ENCODE data around the gene ZC2HC1B.

Gene ZC2HC1B

GRCh38 chr6:143864234-143864633 is at the start of gene ZC2HC1B:
Gene ZC2HC1B, plus strand, starts transcription at chr6:143864474. Its CDS starts 66 bp downstream, at chr6:143864540.
- H3K4me1 ChIP-seq (ENCODE audit: control insufficient read depth in 2 of 2, insufficient read depth in 2 of 2, low read length in 2 of 2), result no peaks in the 10 kb centered on the region

GRCh38 chr6:143817621-143818020 is 46.7 kb upstream of the ZC2HC1B start:
- Histone ChIP-seq H3K4me3 (ENCODE audit: low read length in 2 of 2) (no peak overlapping the region), H3K9me3 (ENCODE audit: control insufficient read depth in 2 of 2, low read length in 2 of 2) (no peaks in the 10 kb centered on the region), H3K4me1 (ENCODE audit: control insufficient read depth in 2 of 2, insufficient read depth in 2 of 2, low read length in 2 of 2) (no peaks in the 10 kb centered on the region), H3K9ac (ENCODE audit: low read depth in 1 of 2, low read length in 2 of 2) (no peak overlapping the region), H3K36me3 (ENCODE audit: control insufficient read depth in 2 of 2, insufficient read depth in 2 of 2, low read length in 2 of 2) (peaks cover 0 to 4% of the 10 kb centered on the region in 2 donors), H3K27me3 (ENCODE audit: control insufficient read depth in 2 of 2, insufficient read depth in 2 of 2, low read length in 2 of 2) (no peaks in the 10 kb centered on the region), H3K27ac (ENCODE audit: low read depth in 2 of 2, low read length in 2 of 2) (no peak overlapping the region)

More at GRCh38 chr6:143864234-143864633, at the start of gene ZC2HC1B:
- Histone ChIP-seq H3K9ac (ENCODE audit: low read depth in 1 of 2, low read length in 2 of 2) (no peak within 1 kb of the TSS), H3K4me3 (ENCODE audit: low read length in 2 of 2) (no peak within 1 kb of the TSS), H3K9me3 (ENCODE audit: control insufficient read depth in 2 of 2, low read length in 2 of 2) (no peaks in the 10 kb centered on the region), H3K27me3 (ENCODE audit: control insufficient read depth in 2 of 2, insufficient read depth in 2 of 2, low read length in 2 of 2) (no peaks in the 10 kb centered on the region), H3K27ac (ENCODE audit: low read depth in 2 of 2, low read length in 2 of 2) (no peak within 1 kb of the TSS), H3K36me3 (ENCODE audit: control insufficient read depth in 2 of 2, insufficient read depth in 2 of 2, low read length in 2 of 2) (peaks cover 32 to 37% of the 10 kb centered on the region in 2 donors)

GRCh38 chr6:143821359-143821758 is 42.9 kb upstream of the ZC2HC1B start:
- Histone ChIP-seq H3K36me3 (ENCODE audit: control insufficient read depth in 2 of 2, insufficient read depth in 2 of 2, low read length in 2 of 2) (peaks cover 3 to 12% of the 10 kb centered on the region in 2 donors), H3K27ac (ENCODE audit: low read depth in 2 of 2, low read length in 2 of 2) (no peak overlapping the region), H3K4me3 (ENCODE audit: low read length in 2 of 2) (no peak overlapping the region)

GRCh38 chr6:143822584-143823024 is 41.7 kb upstream of the ZC2HC1B start:
- Histone ChIP-seq H3K36me3 (ENCODE audit: control insufficient read depth in 2 of 2, insufficient read depth in 2 of 2, low read length in 2 of 2) (peaks cover 3 to 12% of the 10 kb centered on the region in 2 donors), H3K4me1 (ENCODE audit: control insufficient read depth in 2 of 2, insufficient read depth in 2 of 2, low read length in 2 of 2) (no peaks in the 10 kb centered on the region), H3K27me3 (ENCODE audit: control insufficient read depth in 2 of 2, insufficient read depth in 2 of 2, low read length in 2 of 2) (no peaks in the 10 kb centered on the region), H3K9me3 (ENCODE audit: control insufficient read depth in 2 of 2, low read length in 2 of 2) (no peaks in the 10 kb centered on the region), H3K4me3 (ENCODE audit: low read length in 2 of 2) (no peak overlapping the region), H3K9ac (ENCODE audit: low read depth in 1 of 2, low read length in 2 of 2) (no peak overlapping the region), H3K27ac (ENCODE audit: low read depth in 2 of 2, low read length in 2 of 2) (no peak overlapping the region)

More at GRCh38 chr6:143821359-143821758, 42.9 kb upstream of the ZC2HC1B start:
- no peaks in the 10 kb centered on the region for H3K9me3 ChIP-seq (ENCODE audit: control insufficient read depth in 2 of 2, low read length in 2 of 2)
- H3K9ac ChIP-seq (ENCODE audit: low read depth in 1 of 2, low read length in 2 of 2), result no peak overlapping the region
- no peaks in the 10 kb centered on the region for H3K27me3 ChIP-seq (ENCODE audit: control insufficient read depth in 2 of 2, insufficient read depth in 2 of 2, low read length in 2 of 2)
- no peaks in the 10 kb centered on the region for H3K4me1 ChIP-seq (ENCODE audit: control insufficient read depth in 2 of 2, insufficient read depth in 2 of 2, low read length in 2 of 2)

GRCh38 chr6:143823548-143823947 is 40.7 kb upstream of the ZC2HC1B start:
- no peak overlapping the region for H3K27ac ChIP-seq (ENCODE audit: low read depth in 2 of 2, low read length in 2 of 2)
- H3K27me3 ChIP-seq (ENCODE audit: control insufficient read depth in 2 of 2, insufficient read depth in 2 of 2, low read length in 2 of 2), result no peaks in the 10 kb centered on the region
- H3K9me3 ChIP-seq (ENCODE audit: control insufficient read depth in 2 of 2, low read length in 2 of 2), result no peaks in the 10 kb centered on the region
- H3K4me3 ChIP-seq (ENCODE audit: low read length in 2 of 2), result no peak overlapping the region
- H3K4me1 ChIP-seq (ENCODE audit: control insufficient read depth in 2 of 2, insufficient read depth in 2 of 2, low read length in 2 of 2), result no peaks in the 10 kb centered on the region
- H3K9ac ChIP-seq (ENCODE audit: low read depth in 1 of 2, low read length in 2 of 2), result no peak overlapping the region
- H3K36me3 ChIP-seq (ENCODE audit: control insufficient read depth in 2 of 2, insufficient read depth in 2 of 2, low read length in 2 of 2), result peaks cover 3 to 8% of the 10 kb centered on the region in 2 donors

- Histone ChIP-seq H3K27ac (ENCODE audit: low read depth in 2 of 2, low read length in 2 of 2) (no peak overlapping the region), H3K9me3 (ENCODE audit: control insufficient read depth in 2 of 2, low read length in 2 of 2) (no peaks in the 10 kb centered on the region), H3K36me3 (ENCODE audit: control insufficient read depth in 2 of 2, insufficient read depth in 2 of 2, low read length in 2 of 2) (peaks cover 2 to 7% of the 10 kb centered on the region in 2 donors), H3K4me1 (ENCODE audit: control insufficient read depth in 2 of 2, insufficient read depth in 2 of 2, low read length in 2 of 2) (no peaks in the 10 kb centered on the region), H3K9ac (ENCODE audit: low read depth in 1 of 2, low read length in 2 of 2) (no peak overlapping the region), H3K4me3 (ENCODE audit: low read length in 2 of 2) (no peak overlapping the region), H3K27me3 (ENCODE audit: control insufficient read depth in 2 of 2, insufficient read depth in 2 of 2, low read length in 2 of 2) (no peaks in the 10 kb centered on the region)
These were observed 35.7 kb upstream of the ZC2HC1B start for GRCh38 chr6:143828572-143828971.

GRCh38 chr6:143836150-143836549 is 28.1 kb upstream of the ZC2HC1B start:
- Histone ChIP-seq H3K27ac (ENCODE audit: low read depth in 2 of 2, low read length in 2 of 2) (no peak overlapping the region), H3K9me3 (ENCODE audit: control insufficient read depth in 2 of 2, low read length in 2 of 2) (no peaks in the 10 kb centered on the region), H3K9ac (ENCODE audit: low read depth in 1 of 2, low read length in 2 of 2) (no peak overlapping the region), H3K4me3 (ENCODE audit: low read length in 2 of 2) (no peak overlapping the region), H3K27me3 (ENCODE audit: control insufficient read depth in 2 of 2, insufficient read depth in 2 of 2, low read length in 2 of 2) (no peaks in the 10 kb centered on the region), H3K4me1 (ENCODE audit: control insufficient read depth in 2 of 2, insufficient read depth in 2 of 2, low read length in 2 of 2) (peaks cover 8 to 9% of the 10 kb centered on the region in 2 donors), H3K36me3 (ENCODE audit: control insufficient read depth in 2 of 2, insufficient read depth in 2 of 2, low read length in 2 of 2) (no peaks in the 10 kb centered on the region)

GRCh38 chr6:143838395-143838794 is 25.9 kb upstream of the ZC2HC1B start:
- H3K27ac ChIP-seq (ENCODE audit: low read depth in 2 of 2, low read length in 2 of 2), result no peak overlapping the region

GRCh38 chr6:143839196-143839595 is 25.1 kb upstream of the ZC2HC1B start:
- peaks cover 13 to 14% of the 10 kb centered on the region in 2 donors for H3K4me1 ChIP-seq (ENCODE audit: control insufficient read depth in 2 of 2, insufficient read depth in 2 of 2, low read length in 2 of 2)
- H3K27ac ChIP-seq (ENCODE audit: low read depth in 2 of 2, low read length in 2 of 2), result no peak overlapping the region
- no peaks in the 10 kb centered on the region for H3K9me3 ChIP-seq (ENCODE audit: control insufficient read depth in 2 of 2, low read length in 2 of 2)
- no peak overlapping the region for H3K9ac ChIP-seq (ENCODE audit: low read depth in 1 of 2, low read length in 2 of 2)
- H3K36me3 ChIP-seq (ENCODE audit: control insufficient read depth in 2 of 2, insufficient read depth in 2 of 2, low read length in 2 of 2), result no peaks in the 10 kb centered on the region
- no peaks in the 10 kb centered on the region for H3K27me3 ChIP-seq (ENCODE audit: control insufficient read depth in 2 of 2, insufficient read depth in 2 of 2, low read length in 2 of 2)
- H3K4me3 ChIP-seq (ENCODE audit: low read length in 2 of 2), result no peak overlapping the region

More at GRCh38 chr6:143838395-143838794, 25.9 kb upstream of the ZC2HC1B start:
- Histone ChIP-seq H3K9ac (ENCODE audit: low read depth in 1 of 2, low read length in 2 of 2) (no peak overlapping the region), H3K27me3 (ENCODE audit: control insufficient read depth in 2 of 2, insufficient read depth in 2 of 2, low read length in 2 of 2) (no peaks in the 10 kb centered on the region), H3K9me3 (ENCODE audit: control insufficient read depth in 2 of 2, low read length in 2 of 2) (no peaks in the 10 kb centered on the region), H3K4me3 (ENCODE audit: low read length in 2 of 2) (no peak overlapping the region), H3K36me3 (ENCODE audit: control insufficient read depth in 2 of 2, insufficient read depth in 2 of 2, low read length in 2 of 2) (no peaks in the 10 kb centered on the region), H3K4me1 (ENCODE audit: control insufficient read depth in 2 of 2, insufficient read depth in 2 of 2, low read length in 2 of 2) (peaks cover 8 to 9% of the 10 kb centered on the region in 2 donors)

- H3K9me3 ChIP-seq (ENCODE audit: control insufficient read depth in 2 of 2, low read length in 2 of 2), result no peaks in the 10 kb centered on the region
- peaks cover 4 to 9% of the 10 kb centered on the region in 2 donors for H3K36me3 ChIP-seq (ENCODE audit: control insufficient read depth in 2 of 2, insufficient read depth in 2 of 2, low read length in 2 of 2)
- peaks cover 15 to 16% of the 10 kb centered on the region in 2 donors for H3K4me1 ChIP-seq (ENCODE audit: control insufficient read depth in 2 of 2, insufficient read depth in 2 of 2, low read length in 2 of 2)
- H3K27me3 ChIP-seq (ENCODE audit: control insufficient read depth in 2 of 2, insufficient read depth in 2 of 2, low read length in 2 of 2), result no peaks in the 10 kb centered on the region
- no peak overlapping the region for H3K9ac ChIP-seq (ENCODE audit: low read depth in 1 of 2, low read length in 2 of 2)
- H3K27ac ChIP-seq (ENCODE audit: low read depth in 2 of 2, low read length in 2 of 2), result no peak overlapping the region
- H3K4me3 ChIP-seq (ENCODE audit: low read length in 2 of 2), result no peak overlapping the region
These were observed 23.5 kb upstream of the ZC2HC1B start for GRCh38 chr6:143840595-143841265.
